Pancreas (tissue), 10 donors: ENCODE data around the gene PPIL3. TPM values are rescaled to one million over a fixed set of nuclear protein-coding genes. Genes with fewer than 3 reads are reported as not detected.

Experiments used
- ATAC-seq, 4 donors: fragments of 200-7000 bp; cut with Tn5 transposase; one replicate each; pipeline versions ENCODE4 v1.8.0 to v1.9.1; 2020; ENCODE audit warnings: mild to moderate bottlenecking in 4 of 4, moderate library complexity in 4 of 4
- DNase-seq, 6 donors: peaks; one replicate each; pipeline ENCODE4 v3.0.0-alpha.2; 2020
- FAIRE-seq: peaks from 2 replicates; lab custom pipeline; 2012; peaks lifted over from hg19 to GRCh38; lab: Jason Lieb, UNC
- H3K27ac ChIP-seq, 4 donors: fragments of 200-600 bp; sonication (generic); 1 replicate in 3 of 4; 2 replicates in 1 of 4; pipeline versions ENCODE4 v1.5.0 to v1.8.0; 2020
- H3K27me3 ChIP-seq, 4 donors: fragments of 200-600 bp; one replicate each; pipeline ENCODE4 v1.8.0; 2021
- H3K36me3 ChIP-seq, 3 donors: fragments of 200-600 bp; sonication (generic) in 1 of 3; one replicate each; pipeline versions ENCODE4 v1.5.0 to v1.8.0; 2020 to 2021
- H3K4me1 ChIP-seq, 3 donors: fragments of 200-600 bp; one replicate each; pipeline ENCODE4 v1.8.0; 2021
- H3K4me3 ChIP-seq, 4 donors: fragments of 200-600 bp; sonication (generic) in 2 of 4; one replicate each; pipeline versions ENCODE4 v1.5.0 to v1.8.0; 2020 to 2021
- H3K9me3 ChIP-seq, 4 donors: fragments of 200-600 bp; one replicate each; pipeline ENCODE4 v1.8.0; 2021
- WGBS, 2 donors: extraction: QIAGEN DNeasy Blood & Tissue Kit; methylation state at CpG; one replicate each; pipeline ENCODE4 v1.1.7; 2013; 5-methylcytosine and 5-hydroxymethylcytosine counted together
- intact Hi-C, 3 donors: fragments of 100-400 bp; cut with DNase I; formaldehyde crosslinking; loops; one replicate each; pipeline versions ENCODE4 v1.11.1 to v1.14.2; 2022
- polyA plus RNA-seq, 2 donors: library from polyadenylated mRNA; stranded (reverse); fragments of 200-250 nt; gene quantifications; one replicate each; pipeline ENCODE4 v1.2.3, GENCODE V29; 2013
- total RNA-seq, 6 donors: library from RNA; stranded (reverse); fragmentation: NEBNext Ultra II Directional in 4 of 6; extraction: Animal tissue kit (Norgen Biotek cat#: 25700) in 4 of 6; gene quantifications; one replicate each; pipeline versions ENCODE4 v1.2.1 to v1.2.4, GENCODE V29; 2021 to 2023
- TF ChIP-seq, protein P1 (sequence below), 4 donors: fragments of 200-600 bp; sonication (generic) in 3 of 4; IDR thresholded peaks; one replicate each; pipeline versions ENCODE4 v1.5.0 to v1.8.0; 2021; ENCODE audit warnings: antibody characterized with exemption in 4 of 4
- donor health status: healthy with polysubstance abuse.
- donor health status: DM: no; HTN: no; CAD: no; lungs with moderate emphysema.
- donor health status: DM: no; HTN: no; CAD: no.
- donor health status: control.
- donor health status: control.
- donor health status: Bipolar disorder and iron deficiency.
- donor health status: DM: yes; HTN: yes; CAD: no.
- donor health status: DM: no; HTN: no; CAD: no.
- donor health status: DM: no; HTN: no; CAD: no.
- donor health status: DM: yes; HTN: yes; CAD: no.

Gene PPIL3
- total and polyA plus RNA-seq, 8 donors, result 7.2 to 21.8 (median 11.8) TPM

DNA sequence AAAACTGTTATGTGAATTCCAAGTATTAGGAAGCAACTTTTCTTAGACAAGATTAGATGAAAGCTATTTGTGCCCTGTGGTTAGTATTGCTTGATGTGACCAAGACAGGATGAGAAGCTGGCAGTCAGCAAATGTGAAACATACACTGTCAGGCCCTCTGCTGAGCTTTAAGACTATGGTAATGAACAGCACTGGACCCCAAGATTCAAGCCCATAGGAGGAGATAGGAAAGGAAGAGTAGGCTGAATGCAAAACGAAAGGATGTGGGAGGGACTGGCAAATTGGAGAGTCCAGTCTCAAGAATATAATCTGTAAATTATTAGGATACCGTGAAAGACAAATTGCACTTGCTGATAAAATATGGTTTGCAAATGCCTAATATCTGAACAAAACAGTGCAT lies 60.8 kb downstream of the PPIL3 start:
- intact Hi-C loops, result no loop called here
- Histone ChIP-seq H3K27me3 (no peaks in the 10 kb centered on the region), H3K27ac (no peak overlapping the region)

DNA sequence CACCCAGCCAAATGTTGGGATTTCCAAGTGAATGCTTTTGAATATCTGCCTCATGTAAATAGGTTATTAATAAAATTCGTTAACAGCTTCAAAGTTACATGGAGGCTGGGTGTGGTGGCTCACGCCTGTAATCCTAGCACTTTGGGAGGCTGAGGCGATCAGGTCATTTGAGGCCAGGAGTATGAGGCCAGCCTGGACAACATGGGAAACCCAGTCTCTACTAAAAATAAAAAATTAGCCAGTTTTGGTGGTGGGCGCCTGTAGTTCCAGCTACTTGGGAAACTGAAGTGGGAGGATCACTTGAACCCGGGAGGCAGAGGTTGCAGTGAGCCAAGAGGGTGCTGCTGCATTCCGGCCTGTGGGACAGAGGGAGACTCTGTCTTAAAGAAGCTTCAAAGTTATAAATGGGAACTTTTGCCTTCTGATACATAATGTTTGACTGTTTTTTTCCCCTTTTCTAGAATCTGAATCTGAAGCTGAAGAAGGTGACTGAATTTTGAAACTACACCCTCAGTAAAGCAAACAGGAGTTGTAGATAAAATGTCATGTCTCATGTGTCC lies 67.1 kb downstream of the PPIL3 start:
- DNase-seq, result no peak
- H3K4me1 ChIP-seq, result no peaks in the 10 kb centered on the region
- H3K9me3 ChIP-seq, result no peaks in the 10 kb centered on the region
- no peak overlapping the region for H3K4me3 ChIP-seq
- peaks cover 14 to 51% (median 28%) of the 10 kb centered on the region in 3 donors for H3K36me3 ChIP-seq
- intact Hi-C loops, result no loop called here
- TF ChIP-seq, protein P1, sequence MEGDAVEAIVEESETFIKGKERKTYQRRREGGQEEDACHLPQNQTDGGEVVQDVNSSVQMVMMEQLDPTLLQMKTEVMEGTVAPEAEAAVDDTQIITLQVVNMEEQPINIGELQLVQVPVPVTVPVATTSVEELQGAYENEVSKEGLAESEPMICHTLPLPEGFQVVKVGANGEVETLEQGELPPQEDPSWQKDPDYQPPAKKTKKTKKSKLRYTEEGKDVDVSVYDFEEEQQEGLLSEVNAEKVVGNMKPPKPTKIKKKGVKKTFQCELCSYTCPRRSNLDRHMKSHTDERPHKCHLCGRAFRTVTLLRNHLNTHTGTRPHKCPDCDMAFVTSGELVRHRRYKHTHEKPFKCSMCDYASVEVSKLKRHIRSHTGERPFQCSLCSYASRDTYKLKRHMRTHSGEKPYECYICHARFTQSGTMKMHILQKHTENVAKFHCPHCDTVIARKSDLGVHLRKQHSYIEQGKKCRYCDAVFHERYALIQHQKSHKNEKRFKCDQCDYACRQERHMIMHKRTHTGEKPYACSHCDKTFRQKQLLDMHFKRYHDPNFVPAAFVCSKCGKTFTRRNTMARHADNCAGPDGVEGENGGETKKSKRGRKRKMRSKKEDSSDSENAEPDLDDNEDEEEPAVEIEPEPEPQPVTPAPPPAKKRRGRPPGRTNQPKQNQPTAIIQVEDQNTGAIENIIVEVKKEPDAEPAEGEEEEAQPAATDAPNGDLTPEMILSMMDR (IDR thresholded peaks at IDR 0.05), result no peak
- no peak for FAIRE-seq
- no peak overlapping the region for H3K27ac ChIP-seq
- no peaks in the 10 kb centered on the region for H3K27me3 ChIP-seq
- no peak for ATAC-seq
- 89 to 92% methylated on average over 6 of the region's 6 CpGs for WGBS, 2 donors

More for the DNA sequence above, 60.8 kb downstream of the PPIL3 start:
- no peak for DNase-seq
- Histone ChIP-seq H3K4me1 (no peaks in the 10 kb centered on the region), H3K36me3 (no peaks in the 10 kb centered on the region), H3K9me3 (no peaks in the 10 kb centered on the region), H3K4me3 (no peak overlapping the region)
- WGBS, 2 donors, result 64 to 72% methylated on average over 2 of the region's 2 CpGs
- no peak for FAIRE-seq
- TF ChIP-seq, protein P1 (IDR thresholded peaks at IDR 0.05), result no peak
- no peak for ATAC-seq

Other genes starting within 250 kb of the PPIL3 start
- gene BZW1, start 77.2 kb downstream of the PPIL3 start, total RNA-seq, result 10 to 100 TPM; 35.6 to 85.7 (median 60.1) TPM
- 10 to 100 TPM in 1 of 2 donors, 1 to 10 TPM in 1; 9.7 to 33.3 TPM for gene BZW1, start 77.2 kb downstream of the PPIL3 start, polyA plus RNA-seq
- gene CLK1, start 24.4 kb downstream of the PPIL3 start, total RNA-seq, result 10 to 100 TPM; 45.0 to 78.2 (median 59.5) TPM
- 100 to 1,000 TPM; 502 to 573 TPM for gene CLK1, start 24.4 kb downstream of the PPIL3 start, polyA plus RNA-seq
- 10 to 100 TPM in 3 of 6 donors, 1 to 10 TPM in 3; 5.9 to 11.3 (median 8.4) TPM for gene NIF3L1, start 294 bp upstream of the PPIL3 start, total RNA-seq
- gene NIF3L1, start 294 bp upstream of the PPIL3 start, polyA plus RNA-seq, result 10 to 100 TPM in 1 of 2 donors, 1 to 10 TPM in 1; 7.5 to 14.9 TPM
- gene ORC2, start 74.6 kb upstream of the PPIL3 start, total RNA-seq, result 10 to 100 TPM; 11.1 to 17.8 (median 14.4) TPM
- gene ORC2, start 74.6 kb upstream of the PPIL3 start, polyA plus RNA-seq, result 1 to 10 TPM; 9.2 to 9.3 TPM
- gene HYCC2, start 182.6 kb upstream of the PPIL3 start, total RNA-seq, result 10 to 100 TPM in 3 of 6 donors, 1 to 10 TPM in 3; 7.2 to 14.5 (median 9.6) TPM
- gene HYCC2, start 182.6 kb upstream of the PPIL3 start, polyA plus RNA-seq, result 1 to 10 TPM; 4.2 to 4.7 TPM
- gene NDUFB3, start 182.9 kb upstream of the PPIL3 start, total RNA-seq, result 10 to 100 TPM; 14.8 to 36.7 (median 26.6) TPM
- gene NDUFB3, start 182.9 kb upstream of the PPIL3 start, polyA plus RNA-seq, result 10 to 100 TPM; 23.2 to 42.5 TPM
- gene CFLAR, start 227.1 kb upstream of the PPIL3 start, total RNA-seq, result 100 to 1,000 TPM in 1 of 6 donors, 10 to 100 TPM in 5; 37.0 to 101 (median 56.6) TPM
- gene CFLAR, start 227.1 kb upstream of the PPIL3 start, polyA plus RNA-seq, result 10 to 100 TPM; 34.6 to 37.1 TPM